ENCODE measurements around the gene LDLR.

The LDLR gene

DNA sequence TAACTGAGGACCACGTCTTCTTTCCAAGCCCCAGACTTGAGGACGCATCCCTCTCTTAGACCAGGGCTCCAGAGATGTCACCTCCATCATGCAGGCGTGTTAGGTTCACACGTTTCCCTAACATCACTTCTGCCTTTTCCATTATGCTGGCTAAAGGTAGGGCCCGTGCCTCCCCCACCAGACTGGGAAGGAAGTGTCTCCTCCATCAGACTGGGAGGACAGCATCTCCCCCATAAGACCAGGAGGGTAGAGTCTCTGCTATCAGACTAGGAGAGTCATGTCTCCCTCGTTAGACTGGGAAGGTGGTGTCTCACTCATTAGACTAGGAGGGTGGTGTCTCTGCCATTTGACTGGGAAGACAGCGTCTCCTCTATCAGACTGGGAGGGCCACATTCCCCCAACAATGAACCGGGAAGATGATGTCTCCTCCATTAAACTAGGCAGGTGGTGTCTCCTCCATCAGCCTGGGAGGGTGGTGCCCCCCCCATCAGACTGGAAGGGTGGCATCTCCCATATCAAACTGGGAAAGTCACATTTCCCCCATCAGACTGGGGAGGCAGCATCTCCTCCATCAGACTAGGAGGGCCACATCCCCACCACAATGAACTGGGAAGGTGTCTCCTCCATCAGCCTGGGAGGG, 84.4 kb downstream of the LDLR start:
- Histone ChIP-seq H3K18ac (ENCODE audit: low read length) (no peak overlapping the region), H3K4me3 (ENCODE audit: low read depth, low read length) (no peak overlapping the region), H3K36me3 (ENCODE audit: control insufficient read depth in 1 of 2, insufficient read depth in 2 of 2, low read length in 2 of 2) (peaks cover 50 to 57% of the 10 kb centered on the region in 2 experiments), H3K9me3 (ENCODE audit: insufficient read depth, low read depth, low read length) (peaks cover 5% of the 10 kb centered on the region), H2AFZ (ENCODE audit: insufficient read depth, low read length, poor library complexity) (no peak overlapping the region), H3K27ac (ENCODE audit: low read depth, low read length) (no peak overlapping the region), H3K9ac (ENCODE audit: low read length) (no peak overlapping the region), H3K4me1 (ENCODE audit: control insufficient read depth in 1 of 2, insufficient read depth in 2 of 2, low read length in 2 of 2) (no peaks in the 10 kb centered on the region), H3K79me1 (ENCODE audit: low read length) (no peaks in the 10 kb centered on the region), H3K14ac (ENCODE audit: low read length) (no peak overlapping the region), H3K23ac (ENCODE audit: low read length) (no peak overlapping the region), H3K4me2 (ENCODE audit: low read length) (no peak overlapping the region), H3K27me3 (ENCODE audit: insufficient read depth, low read length) (no peaks in the 10 kb centered on the region), H4K12ac (ENCODE audit: low read depth, low read length) (no peak overlapping the region), H3K4ac (ENCODE audit: low read depth, low read length) (no peak overlapping the region), H3K79me2 (ENCODE audit: control insufficient read depth, insufficient read depth, low read length, poor library complexity) (no peaks in the 10 kb centered on the region), H2AK5ac (ENCODE audit: low read length) (no peak overlapping the region), H2BK5ac (ENCODE audit: low read depth, low read length, poor library complexity) (no peak overlapping the region), H2BK120ac (ENCODE audit: insufficient read depth, low read length, poor library complexity) (no peak overlapping the region), H2BK12ac (ENCODE audit: low read length) (no peak overlapping the region), H4K8ac (ENCODE audit: low read depth, low read length) (no peak overlapping the region), H4K91ac (ENCODE audit: low read depth, low read length) (no peak overlapping the region)
- no peak for DNase-seq
- WGBS (ENCODE audit: extremely low coverage, insufficient coverage, insufficient read length) = no CpG with 5 or more reads among the region's 8 CpGs

DNA sequence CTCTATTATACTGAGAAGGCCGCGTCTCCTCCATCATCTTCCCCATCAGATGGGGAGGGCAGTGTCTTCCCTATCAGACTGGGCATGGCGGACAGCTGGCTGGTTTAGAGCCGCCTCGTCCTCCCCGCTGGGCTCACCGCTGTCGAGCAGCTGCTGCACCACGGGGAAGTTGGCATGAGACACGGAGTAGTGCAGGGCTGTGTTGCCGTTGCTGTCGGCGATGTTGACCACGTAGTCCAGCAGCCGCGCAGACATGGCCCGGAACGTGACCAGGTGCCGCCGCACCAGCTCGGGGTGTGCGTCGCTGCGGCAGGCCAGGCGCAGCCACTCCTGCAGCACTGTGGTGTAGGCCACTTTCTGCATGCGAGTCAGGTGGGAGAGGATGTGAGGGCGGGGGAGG, 85.1 kb downstream of the LDLR start:
- Histone ChIP-seq H3K27me3 (ENCODE audit: insufficient read depth, low read length) (no peaks in the 10 kb centered on the region), H3K23ac (ENCODE audit: low read length) (no peak overlapping the region), H2BK120ac (ENCODE audit: insufficient read depth, low read length, poor library complexity) (no peak overlapping the region), H3K4me1 (ENCODE audit: control insufficient read depth in 1 of 2, insufficient read depth in 2 of 2, low read length in 2 of 2) (no peaks in the 10 kb centered on the region), H3K36me3 (ENCODE audit: control insufficient read depth in 1 of 2, insufficient read depth in 2 of 2, low read length in 2 of 2) (peaks cover 50 to 58% of the 10 kb centered on the region in 2 experiments), H3K79me2 (ENCODE audit: control insufficient read depth, insufficient read depth, low read length, poor library complexity) (no peaks in the 10 kb centered on the region), H3K14ac (ENCODE audit: low read length) (no peak overlapping the region), H3K4me2 (ENCODE audit: low read length) (no peak overlapping the region), H4K8ac (ENCODE audit: low read depth, low read length) (no peak overlapping the region), H3K9ac (ENCODE audit: low read length) (no peak overlapping the region), H3K4me3 (ENCODE audit: low read depth, low read length) (no peak overlapping the region), H2AFZ (ENCODE audit: insufficient read depth, low read length, poor library complexity) (no peak overlapping the region), H4K12ac (ENCODE audit: low read depth, low read length) (no peak overlapping the region), H4K91ac (ENCODE audit: low read depth, low read length) (no peak overlapping the region), H3K9me3 (ENCODE audit: insufficient read depth, low read depth, low read length) (peaks cover 5% of the 10 kb centered on the region), H3K79me1 (ENCODE audit: low read length) (no peaks in the 10 kb centered on the region), H3K4ac (ENCODE audit: low read depth, low read length) (no peak overlapping the region), H3K27ac (ENCODE audit: low read depth, low read length) (no peak overlapping the region), H2BK12ac (ENCODE audit: low read length) (no peak overlapping the region), H3K18ac (ENCODE audit: low read length) (no peak overlapping the region), H2AK5ac (ENCODE audit: low read length) (no peak overlapping the region), H2BK5ac (ENCODE audit: low read depth, low read length, poor library complexity) (no peak overlapping the region)
- no peak for DNase-seq
- no CpG with 5 or more reads among the region's 27 CpGs for WGBS (ENCODE audit: extremely low coverage, insufficient coverage, insufficient read length)

DNA sequence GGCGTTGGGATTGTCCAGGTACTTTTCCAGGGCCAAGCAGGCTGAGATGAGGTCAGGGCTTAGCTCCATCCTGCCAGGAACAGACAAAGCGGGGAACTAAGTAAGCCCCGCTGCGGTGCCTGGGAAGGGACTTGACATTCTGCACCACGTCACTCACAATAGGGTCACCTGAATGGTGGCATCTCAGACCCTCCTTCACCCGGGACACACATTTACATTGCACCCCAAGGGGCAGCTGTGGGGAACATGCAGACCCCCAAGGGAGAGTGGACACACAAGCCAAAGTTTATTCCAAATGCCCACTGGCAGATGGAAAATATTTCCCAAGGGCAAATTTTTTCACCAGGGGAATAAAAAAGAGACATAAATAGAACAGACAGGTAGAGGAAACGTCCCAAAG, 86.7 kb downstream of the LDLR start:
- no peak overlapping the region for H3K14ac ChIP-seq (ENCODE audit: low read length)
- no peak overlapping the region for H3K23ac ChIP-seq (ENCODE audit: low read length)
- no peak overlapping the region for H2BK12ac ChIP-seq (ENCODE audit: low read length)
- no peak overlapping the region for H4K12ac ChIP-seq (ENCODE audit: low read depth, low read length)
- H2BK5ac ChIP-seq (ENCODE audit: low read depth, low read length, poor library complexity) = no peak overlapping the region
- no peaks in the 10 kb centered on the region for H3K27me3 ChIP-seq (ENCODE audit: insufficient read depth, low read length)
- H4K8ac ChIP-seq (ENCODE audit: low read depth, low read length) = no peak overlapping the region
- no peak overlapping the region for H3K4ac ChIP-seq (ENCODE audit: low read depth, low read length)
- no peak overlapping the region for H2AK5ac ChIP-seq (ENCODE audit: low read length)
- H4K91ac ChIP-seq (ENCODE audit: low read depth, low read length) = no peak overlapping the region
- H3K4me2 ChIP-seq (ENCODE audit: low read length) = no peak overlapping the region
- H3K9ac ChIP-seq (ENCODE audit: low read length) = no peak overlapping the region
- no peaks in the 10 kb centered on the region for H3K79me2 ChIP-seq (ENCODE audit: control insufficient read depth, insufficient read depth, low read length, poor library complexity)
- H3K27ac ChIP-seq (ENCODE audit: low read depth, low read length) = no peak overlapping the region
- H2BK120ac ChIP-seq (ENCODE audit: insufficient read depth, low read length, poor library complexity) = no peak overlapping the region
- no peaks in the 10 kb centered on the region for H3K79me1 ChIP-seq (ENCODE audit: low read length)
- H2AFZ ChIP-seq (ENCODE audit: insufficient read depth, low read length, poor library complexity) = no peak overlapping the region
- no CpG with 5 or more reads among the region's 7 CpGs for WGBS (ENCODE audit: extremely low coverage, insufficient coverage, insufficient read length)
- DNase-seq = no peak
- peaks cover 42 to 48% of the 10 kb centered on the region in 2 experiments for H3K36me3 ChIP-seq (ENCODE audit: control insufficient read depth in 1 of 2, insufficient read depth in 2 of 2, low read length in 2 of 2)
- no peak overlapping the region for H3K4me3 ChIP-seq (ENCODE audit: low read depth, low read length)
- peaks cover 5% of the 10 kb centered on the region for H3K9me3 ChIP-seq (ENCODE audit: insufficient read depth, low read depth, low read length)
- H3K4me1 ChIP-seq (ENCODE audit: control insufficient read depth in 1 of 2, insufficient read depth in 2 of 2, low read length in 2 of 2) = peaks cover 0 to 6% of the 10 kb centered on the region in 2 experiments
- no peak overlapping the region for H3K18ac ChIP-seq (ENCODE audit: low read length)

DNA sequence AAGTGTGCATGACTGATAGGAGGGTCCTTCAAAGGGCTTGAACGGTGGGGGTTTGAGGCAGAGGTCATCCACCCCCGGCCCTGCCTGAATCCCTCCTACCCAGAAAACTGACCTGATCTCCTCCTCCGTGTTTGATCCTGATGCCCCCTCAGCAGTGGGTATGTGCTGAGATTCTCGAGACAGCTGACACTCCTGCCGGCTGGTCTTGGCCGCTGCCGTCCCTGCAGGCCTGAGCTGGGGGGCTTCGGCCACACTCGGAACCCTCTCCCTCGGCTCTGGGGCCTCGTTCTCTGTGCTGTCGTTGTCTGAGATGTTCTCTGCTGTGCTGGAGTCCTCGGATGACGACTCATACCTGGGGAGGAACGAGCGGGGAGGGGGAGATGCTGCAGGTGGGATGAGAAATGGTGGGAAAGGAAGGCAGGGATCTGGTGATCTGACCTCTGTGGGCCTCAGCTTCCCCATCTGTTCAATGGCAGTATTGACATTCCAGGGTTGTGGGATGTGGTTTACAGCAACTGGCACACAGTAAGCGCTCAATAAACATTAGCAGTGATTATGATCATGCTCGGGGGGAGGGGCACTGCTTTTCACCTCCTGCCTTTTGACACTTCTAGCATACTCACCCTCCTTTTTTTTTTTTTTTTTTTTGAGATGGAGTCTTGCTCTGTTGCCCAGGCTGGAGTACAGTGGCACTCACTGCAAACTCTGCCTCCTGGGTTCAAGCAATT, 87.4 kb downstream of the LDLR start:
- no CpG with 5 or more reads among the region's 18 CpGs for WGBS (ENCODE audit: extremely low coverage, insufficient coverage, insufficient read length)
- H3K79me1 ChIP-seq (ENCODE audit: low read length) = no peaks in the 10 kb centered on the region
- H3K36me3 ChIP-seq (ENCODE audit: control insufficient read depth in 1 of 2, insufficient read depth in 2 of 2, low read length in 2 of 2) = peaks cover 39 to 50% of the 10 kb centered on the region in 2 experiments
- no peak overlapping the region for H3K18ac ChIP-seq (ENCODE audit: low read length)
- H3K4ac ChIP-seq (ENCODE audit: low read depth, low read length) = no peak overlapping the region
- no peak overlapping the region for H2BK12ac ChIP-seq (ENCODE audit: low read length)
- H4K91ac ChIP-seq (ENCODE audit: low read depth, low read length) = no peak overlapping the region
- no peak overlapping the region for H3K23ac ChIP-seq (ENCODE audit: low read length)
- no peak overlapping the region for H3K14ac ChIP-seq (ENCODE audit: low read length)
- H3K27me3 ChIP-seq (ENCODE audit: insufficient read depth, low read length) = no peaks in the 10 kb centered on the region
- H3K9ac ChIP-seq (ENCODE audit: low read length) = no peak overlapping the region
- H4K12ac ChIP-seq (ENCODE audit: low read depth, low read length) = no peak overlapping the region
- H2BK120ac ChIP-seq (ENCODE audit: insufficient read depth, low read length, poor library complexity) = no peak overlapping the region
- H3K4me1 ChIP-seq (ENCODE audit: control insufficient read depth in 1 of 2, insufficient read depth in 2 of 2, low read length in 2 of 2) = peaks cover 0 to 6% of the 10 kb centered on the region in 2 experiments
- H2AFZ ChIP-seq (ENCODE audit: insufficient read depth, low read length, poor library complexity) = no peak overlapping the region
- no peak overlapping the region for H2AK5ac ChIP-seq (ENCODE audit: low read length)
- no peak overlapping the region for H4K8ac ChIP-seq (ENCODE audit: low read depth, low read length)
- H2BK5ac ChIP-seq (ENCODE audit: low read depth, low read length, poor library complexity) = no peak overlapping the region
- no peak overlapping the region for H3K4me3 ChIP-seq (ENCODE audit: low read depth, low read length)
- no peak overlapping the region for H3K27ac ChIP-seq (ENCODE audit: low read depth, low read length)
- DNase-seq = no peak
- H3K79me2 ChIP-seq (ENCODE audit: control insufficient read depth, insufficient read depth, low read length, poor library complexity) = no peaks in the 10 kb centered on the region
- H3K4me2 ChIP-seq (ENCODE audit: low read length) = no peak overlapping the region
- peaks cover 5% of the 10 kb centered on the region for H3K9me3 ChIP-seq (ENCODE audit: insufficient read depth, low read depth, low read length)

Data from trophoblast cell (in vitro differentiated cells and primary cell).